Parathyroid adenoma (tissue), 2 donors: ENCODE data around the gene NQO2.

Source experiments
- H2AFZ ChIP-seq: fragments of 300-600 bp; sonication (generic); one replicate; pipeline ENCODE4 v1.7.0; 2017; ENCODE audit warnings: antibody characterized with exemption, mild to moderate bottlenecking
- H3K27ac ChIP-seq: fragments of 300-600 bp; sonication (generic); one replicate; pipeline ENCODE4 v1.7.0; 2017
- H3K27me3 ChIP-seq: fragments of 300-600 bp; sonication (generic); one replicate; pipeline ENCODE4 v1.7.0; 2017; ENCODE audit warnings: low read length; ENCODE audit not compliant: control insufficient read depth, insufficient read depth
- H3K36me3 ChIP-seq: fragments of 300-600 bp; sonication (generic); one replicate; pipeline ENCODE4 v1.7.0; 2017; ENCODE audit warnings: low read length; ENCODE audit not compliant: control insufficient read depth, insufficient read depth
- H3K4me1 ChIP-seq: fragments of 300-600 bp; sonication (generic); one replicate; pipeline ENCODE4 v1.7.0; 2017; ENCODE audit warnings: control low read depth
- H3K4me2 ChIP-seq: fragments of 300-600 bp; sonication (generic); one replicate; pipeline ENCODE4 v1.7.0; 2017; ENCODE audit warnings: low read length
- H3K4me3 ChIP-seq: fragments of 300-600 bp; sonication (generic); one replicate; pipeline ENCODE4 v1.7.0; 2017; ENCODE audit warnings: low read depth, low read length
- H3K79me2 ChIP-seq: fragments of 300-600 bp; sonication (generic); one replicate; pipeline ENCODE4 v1.7.0; 2017; ENCODE audit warnings: control low read depth
- H3K9ac ChIP-seq: fragments of 300-600 bp; sonication (generic); one replicate; pipeline ENCODE4 v1.7.0; 2017; ENCODE audit warnings: mild to moderate bottlenecking
- H3K9me3 ChIP-seq: fragments of 300-600 bp; sonication (generic); one replicate; pipeline ENCODE4 v1.7.0; 2017; ENCODE audit warnings: low read length; ENCODE audit not compliant: control insufficient read depth
- CTCF ChIP-seq: fragments of 300-600 bp; sonication (generic); IDR thresholded peaks from one replicate; pipeline ENCODE4 v1.7.0; 2017; ENCODE audit warnings: antibody characterized with exemption, mild to moderate bottlenecking
- donor health status: primary hyperparathyroidism.

Gene NQO2

GRCh38 chr6:3014675-3015066, 15.0 kb downstream of the NQO2 start:
- Histone ChIP-seq H3K27ac (no peak overlapping the region), H3K9ac (no peak overlapping the region), H2AFZ (no peak overlapping the region), H3K4me1 (no peaks in the 10 kb centered on the region), H3K4me3 (no peak overlapping the region), H3K36me3 (no peaks in the 10 kb centered on the region), H3K9me3 (no peaks in the 10 kb centered on the region), H3K79me2 (no peaks in the 10 kb centered on the region), H3K27me3 (no peaks in the 10 kb centered on the region), H3K4me2 (no peak overlapping the region)
- TF ChIP-seq CTCF: no peak

GRCh38 chr6:3015144-3015543, 15.4 kb downstream of the NQO2 start:
- H3K36me3 ChIP-seq: no peaks in the 10 kb centered on the region
- H3K27ac ChIP-seq: no peak overlapping the region
- H3K9me3 ChIP-seq: no peaks in the 10 kb centered on the region
- H3K79me2 ChIP-seq: no peaks in the 10 kb centered on the region
- TF ChIP-seq CTCF: no peak
- no peak overlapping the region for H3K4me3 ChIP-seq
- no peak overlapping the region for H2AFZ ChIP-seq
- H3K4me2 ChIP-seq: no peak overlapping the region
- no peak overlapping the region for H3K9ac ChIP-seq
- H3K4me1 ChIP-seq: no peaks in the 10 kb centered on the region
- H3K27me3 ChIP-seq: no peaks in the 10 kb centered on the region

GRCh38 chr6:3016473-3017280, 17.0 kb downstream of the NQO2 start:
- no peak overlapping the region for H3K4me2 ChIP-seq
- H3K27ac ChIP-seq: no peak overlapping the region
- no peaks in the 10 kb centered on the region for H3K79me2 ChIP-seq
- H3K36me3 ChIP-seq: no peaks in the 10 kb centered on the region
- no peaks in the 10 kb centered on the region for H3K9me3 ChIP-seq
- H3K9ac ChIP-seq: no peak overlapping the region
- no peaks in the 10 kb centered on the region for H3K4me1 ChIP-seq
- no peaks in the 10 kb centered on the region for H3K27me3 ChIP-seq
- no peak overlapping the region for H2AFZ ChIP-seq
- H3K4me3 ChIP-seq: no peak overlapping the region
- TF ChIP-seq CTCF: no peak

- Histone ChIP-seq H3K9me3 (no peaks in the 10 kb centered on the region), H3K27me3 (no peaks in the 10 kb centered on the region), H3K79me2 (no peaks in the 10 kb centered on the region), H2AFZ (no peak overlapping the region), H3K4me3 (no peak overlapping the region), H3K9ac (no peak overlapping the region), H3K27ac (no peak overlapping the region), H3K4me1 (no peaks in the 10 kb centered on the region), H3K4me2 (no peak overlapping the region), H3K36me3 (no peaks in the 10 kb centered on the region)
- TF ChIP-seq CTCF: no peak
These were observed 17.6 kb downstream of the NQO2 start for GRCh38 chr6:3017304-3017703.

GRCh38 chr6:3019065-3019464, 19.4 kb downstream of the NQO2 start:
- Histone ChIP-seq H3K9ac (no peak overlapping the region), H3K4me3 (no peak overlapping the region), H3K27me3 (no peaks in the 10 kb centered on the region), H3K27ac (no peak overlapping the region), H2AFZ (no peak overlapping the region), H3K4me2 (no peak overlapping the region), H3K79me2 (no peaks in the 10 kb centered on the region), H3K36me3 (no peaks in the 10 kb centered on the region), H3K9me3 (no peaks in the 10 kb centered on the region), H3K4me1 (peaks cover 3% of the 10 kb centered on the region)
- TF ChIP-seq CTCF: no peak
